Endometrial microvascular endothelial cells (primary cell): Measurements from ENCODE around the gene PTPRU. TPM values are rescaled to one million over a fixed set of nuclear protein-coding genes. Genes with fewer than 3 reads are reported as not detected.

Experiments
- in situ Hi-C: cut with HindIII; loops from 2 replicates; pipeline ENCODE4 v1.10.0; 2017; ENCODE audit warnings: low sequenced_read_pairs, low pct_unique_long_range_greater_than_20kb; ENCODE audit errors: inconsistent ontology term
- total RNA-seq: library from RNA; depleted of rRNA; stranded (reverse); fragments of >200 nt; gene quantifications from one replicate; pipeline ENCODE4 v1.2.3, GENCODE V29; 2015; ENCODE audit errors: inconsistent ontology term

Gene PTPRU
- total RNA-seq: 6.1 TPM

DNA sequence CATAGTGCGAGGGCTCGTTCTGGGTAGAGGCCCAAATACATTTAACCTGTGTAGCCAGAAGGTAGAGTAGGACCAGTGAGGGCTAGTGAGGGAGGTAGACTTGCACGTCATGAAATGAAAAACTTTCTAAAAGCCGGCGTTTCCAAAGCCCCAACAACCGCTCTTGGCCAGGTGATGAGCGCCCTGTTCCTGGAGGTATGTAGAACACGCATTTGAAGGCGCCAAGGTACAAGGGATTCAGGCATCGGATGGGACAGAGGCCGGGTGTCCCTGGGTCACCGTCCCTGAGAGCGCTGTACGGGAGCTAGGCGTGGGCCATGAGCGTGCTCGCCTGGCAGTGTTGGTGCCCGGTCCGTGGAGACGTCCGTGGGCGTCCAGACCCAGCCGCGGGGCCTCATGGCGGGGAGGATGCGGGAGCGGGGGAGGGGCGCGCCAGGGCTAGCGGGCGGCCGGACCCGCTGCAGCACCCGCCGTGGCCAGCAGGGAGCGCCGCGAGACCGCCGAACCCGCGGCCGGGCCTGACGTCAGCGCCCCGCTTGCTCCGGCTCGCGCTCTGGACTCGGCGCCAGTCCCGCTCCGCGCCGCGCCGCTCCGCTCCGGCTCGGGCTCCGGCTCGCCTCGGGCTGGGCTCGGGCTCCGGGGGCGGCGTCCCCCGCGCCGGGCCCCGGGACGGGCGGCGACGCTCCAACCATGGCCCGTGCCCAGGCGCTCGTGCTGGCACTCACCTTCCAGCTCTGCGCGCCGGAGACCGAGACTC lies at the start of gene PTPRU:
Gene PTPRU, plus strand, starts transcription at position 568 of the 757 bp plus-strand sequence. Its CDS starts 123 bp downstream, at position 691.
- in situ Hi-C loops: loop anchor here (25.0 kb wide), 1 partner anchor 451 kb away; no protein-coding TSS in a partner anchor

DNA sequence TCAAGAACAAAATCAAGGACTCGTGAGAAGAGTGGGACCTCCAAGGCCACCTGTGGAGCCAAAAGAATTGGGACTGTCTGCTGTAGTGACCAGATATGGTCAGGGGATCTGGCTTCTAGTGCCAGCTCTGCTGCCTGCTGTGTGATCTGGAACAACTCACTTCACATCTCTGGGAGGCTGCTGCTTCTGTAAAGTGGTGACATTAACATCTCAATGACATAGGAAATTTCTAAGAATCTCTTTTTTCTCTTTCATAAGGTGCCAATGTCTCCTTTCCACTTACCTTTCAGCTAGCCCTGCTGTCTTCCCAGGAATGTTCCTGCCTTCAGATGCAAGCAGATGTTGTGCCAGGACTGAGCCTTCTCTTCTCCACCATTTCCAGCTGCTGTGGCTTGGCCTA lies 49.6 kb upstream of the PTPRU start:
- in situ Hi-C loops: no loop called here

DNA sequence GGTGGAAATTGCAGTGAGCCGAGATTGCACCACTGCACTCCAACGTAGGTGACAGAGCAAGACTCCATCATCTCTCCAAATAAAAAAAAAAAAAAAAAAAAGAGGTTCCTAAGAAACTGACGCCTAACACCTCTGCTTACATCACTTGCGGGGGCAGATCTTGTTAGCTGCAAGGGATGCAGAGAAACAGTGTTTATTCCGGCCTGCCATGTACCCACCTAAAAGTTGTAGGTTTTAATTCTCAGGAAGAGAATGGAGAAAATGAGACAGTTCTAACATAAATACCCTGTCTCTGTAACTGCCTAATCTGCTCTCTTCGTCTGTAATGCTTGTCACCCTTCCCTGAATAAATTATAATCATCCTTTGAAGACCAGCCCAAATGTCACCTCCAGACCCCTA lies 45.6 kb upstream of the PTPRU start:
- in situ Hi-C loops: no loop called here

DNA sequence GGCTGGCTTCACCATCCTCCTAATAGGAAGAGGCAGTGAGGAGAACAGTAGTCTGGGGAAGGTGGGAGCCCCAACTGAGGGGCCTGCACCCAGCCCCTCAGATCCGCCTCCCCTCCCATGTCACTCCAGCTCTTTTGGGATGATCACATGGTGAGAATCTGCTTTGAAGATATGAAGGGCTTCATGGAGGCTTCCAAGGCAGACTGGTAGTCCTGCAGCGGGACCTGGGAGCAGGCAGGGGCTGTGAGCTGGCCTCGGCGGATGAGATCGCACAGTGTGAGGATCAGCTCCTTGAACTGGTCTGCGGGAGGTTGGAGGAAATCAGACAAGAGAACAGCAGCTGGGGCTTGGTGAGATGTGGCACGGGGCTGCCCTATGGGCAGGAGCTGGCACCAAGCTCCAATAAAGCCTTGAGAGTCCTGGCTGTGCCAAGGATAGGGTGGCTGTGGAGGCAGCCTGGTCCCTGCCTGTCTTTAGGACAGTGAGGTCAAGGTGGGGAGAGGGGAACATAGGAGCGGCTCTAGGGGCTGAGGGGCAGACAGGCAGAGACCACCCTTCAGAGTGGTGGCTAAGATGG lies 42.4 kb upstream of the PTPRU start:
- in situ Hi-C loops: no loop called here

DNA sequence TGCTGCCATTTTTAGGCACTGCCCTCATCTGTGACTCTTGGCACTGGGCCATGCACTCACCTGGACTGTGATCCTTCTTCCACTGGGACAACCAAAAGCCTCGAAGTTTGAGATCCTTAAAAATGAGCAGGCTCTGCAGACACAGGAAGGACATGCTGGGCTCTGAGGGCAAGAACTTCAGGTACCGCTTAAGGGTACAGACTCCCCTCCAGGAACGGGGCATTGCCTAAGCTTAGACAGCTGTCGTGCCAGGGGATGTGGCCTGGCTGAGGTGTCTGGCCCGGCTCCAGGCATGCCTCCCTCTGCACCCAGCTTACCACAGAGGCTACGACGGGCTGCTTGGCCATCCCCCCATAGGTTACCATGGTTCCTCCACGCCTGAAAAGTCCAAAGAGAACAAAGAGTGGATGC lies 40.4 kb upstream of the PTPRU start:
- in situ Hi-C loops: no loop called here

- in situ Hi-C loops: no loop called here
These were observed 39.3 kb upstream of the PTPRU start for GRCh38 chr1:29196863-29197589.

DNA sequence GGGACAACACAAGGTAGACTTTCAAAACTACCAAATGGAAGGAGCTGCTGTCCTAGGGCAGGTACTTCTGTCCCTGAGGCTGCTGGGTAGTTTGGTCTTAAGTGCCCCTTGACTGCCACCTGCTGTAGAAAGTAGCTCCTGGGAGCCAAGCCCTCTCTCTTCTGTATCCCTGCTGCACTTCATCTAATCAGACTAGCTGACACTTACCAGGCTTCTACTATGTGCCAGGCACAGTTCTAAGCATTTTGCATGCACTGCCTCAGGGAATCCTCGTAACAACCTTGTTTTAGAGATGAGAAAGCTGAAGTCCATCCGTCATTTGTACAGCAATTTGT lies 38.8 kb upstream of the PTPRU start:
- in situ Hi-C loops: no loop called here

GRCh38 chr1:29197993-29198392 lies 38.3 kb upstream of the PTPRU start:
- in situ Hi-C loops: no loop called here

- in situ Hi-C loops: no loop called here
These were observed 35.3 kb upstream of the PTPRU start for GRCh38 chr1:29200906-29201594.

GRCh38 chr1:29201595-29202051 lies 34.7 kb upstream of the PTPRU start:
- in situ Hi-C loops: no loop called here

DNA sequence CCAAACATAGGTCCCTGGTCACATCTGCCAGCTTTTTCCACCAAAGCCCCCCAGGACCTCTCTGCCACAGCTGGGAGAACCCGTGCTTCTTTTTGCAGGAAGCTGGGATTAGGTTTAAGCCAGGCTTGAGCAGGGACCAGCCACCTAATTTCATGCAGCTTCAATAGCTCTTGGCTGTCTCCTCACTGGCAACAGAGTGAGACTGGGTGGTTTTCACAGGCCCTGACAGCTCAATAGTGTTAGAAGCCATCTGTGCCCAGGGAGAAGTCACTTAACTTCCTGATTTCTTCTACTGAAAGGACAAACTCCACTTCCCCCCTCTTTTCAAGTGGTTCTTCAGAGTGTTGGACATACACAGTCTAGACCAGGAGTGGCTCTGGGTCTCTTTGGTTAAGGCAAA lies 34.3 kb upstream of the PTPRU start:
- in situ Hi-C loops: no loop called here

DNA sequence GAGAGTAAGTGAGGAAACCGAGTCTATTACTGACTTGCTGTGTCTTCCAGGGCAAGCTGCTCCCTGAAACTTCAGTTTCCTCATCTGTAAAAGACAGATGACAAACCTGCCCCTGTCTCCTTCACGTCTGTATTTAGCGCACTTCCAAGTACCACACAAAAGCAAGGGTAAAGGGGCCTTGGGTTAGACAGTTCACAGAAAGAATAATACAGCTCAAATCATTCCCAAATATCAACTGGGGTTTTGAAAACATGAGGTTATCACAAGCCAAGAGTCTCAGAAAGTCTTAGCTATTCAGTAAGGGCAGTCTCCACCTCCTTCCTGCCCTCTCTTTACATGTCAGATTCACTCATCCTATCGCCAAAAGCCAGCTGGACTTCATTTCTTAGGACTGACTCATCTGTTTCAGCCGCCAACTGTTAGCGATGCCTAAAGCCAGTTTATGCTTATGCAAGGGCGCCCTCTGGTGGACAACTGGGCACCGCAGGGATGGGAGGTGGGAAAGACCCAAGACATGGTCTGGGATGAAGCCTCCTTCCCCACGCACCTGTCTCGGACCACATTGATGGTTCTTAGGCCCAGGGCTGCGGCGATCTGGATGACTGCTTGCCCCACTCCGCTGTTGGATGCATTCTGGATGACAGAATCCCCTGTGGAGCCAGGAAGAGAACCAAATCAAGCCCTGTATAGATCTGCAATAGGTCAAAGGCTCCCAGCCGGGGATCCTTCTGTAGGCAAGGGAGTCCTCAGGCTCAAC lies 33.6 kb upstream of the PTPRU start:
- in situ Hi-C loops: no loop called here

DNA sequence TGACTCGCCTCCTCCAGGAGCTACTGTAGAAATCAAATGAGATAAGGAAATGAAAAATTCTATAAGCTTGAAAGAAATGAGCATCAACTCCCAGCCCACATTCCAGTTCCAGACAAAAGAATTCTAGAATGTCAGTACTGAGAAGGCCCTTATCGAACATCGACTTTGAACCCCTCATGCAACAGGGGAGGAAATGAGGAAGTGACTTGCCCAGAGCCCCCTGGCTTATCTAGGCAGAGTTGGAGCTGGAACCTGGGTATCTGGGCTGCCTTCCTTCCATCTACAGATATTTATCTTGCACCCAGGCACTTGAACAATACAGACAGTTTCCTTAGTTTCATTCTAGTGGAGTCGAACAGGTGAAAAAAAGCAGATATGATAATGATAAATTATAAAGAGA lies 27.9 kb upstream of the PTPRU start:
- in situ Hi-C loops: no loop called here

GRCh38 chr1:29209173-29209572 lies 27.1 kb upstream of the PTPRU start:
- in situ Hi-C loops: no loop called here

- in situ Hi-C loops: no loop called here
These were observed 25.8 kb upstream of the PTPRU start for GRCh38 chr1:29210278-29211085.

- in situ Hi-C loops: no loop called here
These were observed 25.0 kb upstream of the PTPRU start for GRCh38 chr1:29211086-29212030.

DNA sequence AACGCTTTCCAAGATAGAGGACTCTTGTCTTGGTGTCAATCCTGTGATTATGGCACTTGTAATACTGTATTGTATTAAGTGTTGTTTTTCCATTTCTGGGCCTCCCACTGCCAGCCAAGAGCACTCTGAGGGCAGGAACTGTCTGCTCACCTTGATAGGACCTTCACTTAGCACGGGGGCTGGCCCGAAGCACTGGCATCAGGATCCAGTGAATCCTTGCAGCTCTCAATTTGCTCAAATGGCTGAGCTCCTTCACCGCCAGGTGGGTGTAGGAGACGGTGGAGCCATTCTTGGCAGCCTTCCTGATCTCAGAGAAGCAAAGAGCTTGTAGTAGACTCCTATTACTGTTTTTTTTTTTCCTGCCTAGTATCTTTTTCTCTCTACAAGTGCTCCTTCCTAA lies 23.3 kb upstream of the PTPRU start:
- in situ Hi-C loops: no loop called here
